HL-60 (cell line): ENCODE data around the gene SBK1.
"Not testable (repeated sequence)": the region's sequence is repeated elsewhere in the genome, so short reads cannot be mapped to it uniquely, and the experiment has no call there.

ENCODE experiments used
- CTCF ChIP-seq: IDR thresholded peaks from one replicate; pipeline ENCODE4 v1.5.1; 2011; ENCODE audit warnings: low read length, control low read depth, inconsistent platforms; ENCODE audit not compliant: insufficient read depth
- POLR2AphosphoS5 ChIP-seq: IDR thresholded peaks from 2 replicates; pipeline ENCODE4 v1.6.1; 2012; ENCODE audit warnings: low read depth

GRCh38 chr16:28249483-28249882 is 42.8 kb upstream of the SBK1 start:
- not testable (repeated sequence) for TF ChIP-seq CTCF, POLR2AphosphoS5
